Sigmoid colon (tissue), 4 donors: ENCODE data around the gene ANXA9.

Experiments used
- CTCF ChIP-seq, 4 experiments: fragments of 450-650 bp in 3 of 4; fragments of 200-600 bp in 1 of 4; IDR thresholded peaks; one replicate each; pipeline ENCODE4 v1.5.1; 2016 to 2019; ENCODE audit warnings: antibody characterized with exemption in 4 of 4, mild to moderate bottlenecking in 3 of 4, moderate library complexity in 2 of 4
- EP300 ChIP-seq, 4 donors: sonication (generic); formaldehyde crosslinking; IDR thresholded peaks; one replicate each; pipeline ENCODE4 v1.6.1; 2017; ENCODE audit warnings: antibody characterized with exemption in 4 of 4
- POLR2A ChIP-seq, 2 donors: fragments of 450-650 bp; IDR thresholded peaks; one replicate each; pipeline ENCODE4 v1.6.1; 2016; ENCODE audit warnings: antibody characterized with exemption in 2 of 2, mild to moderate bottlenecking in 2 of 2, moderate library complexity in 2 of 2

DNA sequence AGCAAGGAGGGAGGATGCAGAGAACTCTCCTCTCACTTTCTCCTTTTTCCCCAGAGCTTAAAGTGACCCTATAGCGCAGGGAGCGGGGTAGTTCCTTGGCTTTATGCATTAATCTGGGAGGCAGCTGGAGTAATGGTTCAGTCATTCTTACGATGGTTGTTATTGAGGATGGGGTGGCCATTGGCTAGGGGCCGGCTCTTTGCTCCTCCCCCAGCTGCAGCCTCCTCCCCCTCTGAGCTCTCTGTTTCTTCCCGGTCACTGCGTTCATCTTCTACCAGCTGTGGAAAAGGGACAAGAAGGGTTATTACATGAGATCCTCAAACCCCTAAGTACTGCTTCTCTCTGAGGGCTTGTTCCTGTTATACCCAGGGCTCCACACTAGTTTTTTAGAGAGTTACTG, 16.1 kb upstream of the ANXA9 start:
- TF ChIP-seq POLR2A (IDR thresholded peaks at IDR 0.05) (no peak), CTCF (IDR thresholded peaks at IDR 0.05) (no peak), EP300 (IDR thresholded peaks at IDR 0.05) (no peak)
